GM12801 (cell line): ENCODE measurements around the gene PKIB.

Source experiments
- TF ChIP-seq, protein P1 (sequence below): IDR thresholded peaks from one replicate; pipeline ENCODE4 v1.5.1; 2011; ENCODE audit warnings: control low read depth; ENCODE audit not compliant: insufficient read length; ENCODE audit errors: extremely low read depth

PKIB gene

DNA sequence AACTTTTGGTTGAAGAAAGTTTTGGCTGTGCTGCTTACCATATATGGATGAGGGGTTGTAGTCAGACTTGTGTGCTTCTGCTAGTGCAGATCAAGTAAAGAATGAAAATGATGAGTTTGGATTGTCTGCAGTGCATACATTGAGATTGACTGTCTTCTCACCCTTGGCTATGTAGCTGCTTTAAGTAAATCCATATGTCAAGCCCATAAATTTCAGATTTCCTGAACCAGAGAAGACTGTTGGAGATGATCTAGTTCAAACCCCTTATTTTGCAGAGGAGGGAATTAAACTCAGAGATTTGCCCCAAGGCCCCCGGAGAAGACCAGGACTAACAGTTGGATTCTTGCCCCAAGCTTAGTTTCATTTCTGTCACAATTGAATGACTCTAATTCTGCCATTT is 67.2 kb downstream of the PKIB start:
- TF ChIP-seq, protein P1, sequence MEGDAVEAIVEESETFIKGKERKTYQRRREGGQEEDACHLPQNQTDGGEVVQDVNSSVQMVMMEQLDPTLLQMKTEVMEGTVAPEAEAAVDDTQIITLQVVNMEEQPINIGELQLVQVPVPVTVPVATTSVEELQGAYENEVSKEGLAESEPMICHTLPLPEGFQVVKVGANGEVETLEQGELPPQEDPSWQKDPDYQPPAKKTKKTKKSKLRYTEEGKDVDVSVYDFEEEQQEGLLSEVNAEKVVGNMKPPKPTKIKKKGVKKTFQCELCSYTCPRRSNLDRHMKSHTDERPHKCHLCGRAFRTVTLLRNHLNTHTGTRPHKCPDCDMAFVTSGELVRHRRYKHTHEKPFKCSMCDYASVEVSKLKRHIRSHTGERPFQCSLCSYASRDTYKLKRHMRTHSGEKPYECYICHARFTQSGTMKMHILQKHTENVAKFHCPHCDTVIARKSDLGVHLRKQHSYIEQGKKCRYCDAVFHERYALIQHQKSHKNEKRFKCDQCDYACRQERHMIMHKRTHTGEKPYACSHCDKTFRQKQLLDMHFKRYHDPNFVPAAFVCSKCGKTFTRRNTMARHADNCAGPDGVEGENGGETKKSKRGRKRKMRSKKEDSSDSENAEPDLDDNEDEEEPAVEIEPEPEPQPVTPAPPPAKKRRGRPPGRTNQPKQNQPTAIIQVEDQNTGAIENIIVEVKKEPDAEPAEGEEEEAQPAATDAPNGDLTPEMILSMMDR, result no peak

DNA sequence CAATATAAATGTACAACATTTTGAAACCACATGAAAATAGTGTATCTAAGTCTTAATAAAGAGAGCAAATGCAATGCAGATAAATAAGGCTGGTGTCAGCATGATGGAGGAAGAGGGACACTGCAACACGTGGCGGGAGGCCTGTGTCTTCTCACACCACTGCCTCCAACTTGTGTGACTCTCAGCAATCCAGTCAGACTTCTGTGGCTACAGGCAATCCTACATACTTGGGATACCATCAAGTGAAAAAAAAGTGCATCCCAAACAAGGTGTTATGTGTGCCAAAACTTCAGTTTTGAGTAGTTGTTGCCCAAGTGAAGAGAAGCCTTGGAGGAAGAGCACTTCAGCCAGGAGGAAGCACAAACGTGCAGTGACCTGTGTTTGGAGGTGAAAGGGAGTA is 68.6 kb downstream of the PKIB start:
- TF ChIP-seq, protein P1, result no peak

DNA sequence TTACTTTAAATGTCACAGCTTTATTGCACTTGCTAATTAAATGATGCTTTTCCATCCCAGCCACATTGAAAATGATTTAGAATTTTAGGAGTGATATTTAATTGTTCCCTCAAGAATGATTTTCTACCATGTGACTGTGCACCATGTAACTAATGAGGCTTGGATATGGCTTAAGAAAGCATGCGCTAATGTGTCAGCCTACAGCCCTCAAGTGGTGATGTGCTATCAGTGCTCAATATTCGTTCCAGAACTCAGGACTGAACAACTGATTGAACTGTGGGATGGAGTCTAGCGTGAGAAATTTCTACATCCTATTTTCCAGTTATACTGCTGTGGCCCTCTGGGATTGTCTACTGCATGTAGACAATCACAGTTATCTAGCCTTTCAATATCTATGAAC is 71.5 kb downstream of the PKIB start:
- TF ChIP-seq, protein P1, result no peak

DNA sequence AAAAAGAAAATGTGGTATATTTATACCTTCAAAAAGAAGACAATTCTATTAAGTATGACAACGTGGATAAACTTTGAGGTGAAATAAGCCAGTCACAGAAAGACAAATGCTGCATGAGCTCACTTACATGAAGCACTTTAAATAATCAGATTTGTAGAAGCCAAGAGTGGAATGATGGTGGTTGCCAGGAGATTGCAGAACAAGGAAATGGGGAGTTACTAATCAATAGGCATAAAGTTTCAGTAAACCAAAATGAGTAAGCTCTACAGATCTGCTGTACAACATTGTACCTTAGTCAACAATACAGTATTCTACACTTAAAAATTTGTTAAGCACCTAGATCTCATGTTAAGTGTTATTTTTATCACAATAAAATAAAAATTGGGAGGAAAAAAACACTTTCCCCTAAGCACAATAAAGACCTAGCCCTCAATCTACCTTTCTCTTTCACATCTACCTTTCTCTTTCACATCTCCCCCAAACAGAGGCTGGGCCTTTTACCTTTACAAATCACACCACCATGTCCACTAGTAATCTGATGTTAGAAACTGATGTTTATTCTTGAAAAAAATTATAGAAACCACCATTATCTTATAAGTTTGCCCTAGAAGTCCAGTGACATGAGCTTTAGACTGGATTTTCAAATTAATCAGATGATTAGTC is 73.9 kb downstream of the PKIB start:
- TF ChIP-seq, protein P1, result no peak

DNA sequence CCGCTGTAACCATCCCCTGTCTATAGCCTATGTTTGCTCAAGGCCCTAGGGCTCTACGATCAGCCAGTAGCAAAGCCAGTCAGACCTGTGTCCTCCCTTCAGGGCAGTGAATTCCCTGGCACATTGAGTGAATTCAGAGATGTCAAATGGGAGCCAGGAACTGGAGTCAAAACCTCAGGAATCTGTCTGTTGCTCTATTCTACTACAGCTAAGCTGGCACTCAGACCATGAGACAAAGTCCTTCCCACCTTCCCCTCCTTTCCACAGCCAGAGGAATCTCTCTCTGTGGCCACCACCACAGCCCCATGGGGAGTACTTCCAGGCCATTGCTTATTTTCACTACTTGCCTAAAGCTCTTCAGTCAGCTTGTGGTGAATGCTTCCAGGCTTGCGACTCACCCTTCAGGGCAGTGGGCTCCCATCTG is 82.0 kb downstream of the PKIB start:
- TF ChIP-seq, protein P1, result no peak

DNA sequence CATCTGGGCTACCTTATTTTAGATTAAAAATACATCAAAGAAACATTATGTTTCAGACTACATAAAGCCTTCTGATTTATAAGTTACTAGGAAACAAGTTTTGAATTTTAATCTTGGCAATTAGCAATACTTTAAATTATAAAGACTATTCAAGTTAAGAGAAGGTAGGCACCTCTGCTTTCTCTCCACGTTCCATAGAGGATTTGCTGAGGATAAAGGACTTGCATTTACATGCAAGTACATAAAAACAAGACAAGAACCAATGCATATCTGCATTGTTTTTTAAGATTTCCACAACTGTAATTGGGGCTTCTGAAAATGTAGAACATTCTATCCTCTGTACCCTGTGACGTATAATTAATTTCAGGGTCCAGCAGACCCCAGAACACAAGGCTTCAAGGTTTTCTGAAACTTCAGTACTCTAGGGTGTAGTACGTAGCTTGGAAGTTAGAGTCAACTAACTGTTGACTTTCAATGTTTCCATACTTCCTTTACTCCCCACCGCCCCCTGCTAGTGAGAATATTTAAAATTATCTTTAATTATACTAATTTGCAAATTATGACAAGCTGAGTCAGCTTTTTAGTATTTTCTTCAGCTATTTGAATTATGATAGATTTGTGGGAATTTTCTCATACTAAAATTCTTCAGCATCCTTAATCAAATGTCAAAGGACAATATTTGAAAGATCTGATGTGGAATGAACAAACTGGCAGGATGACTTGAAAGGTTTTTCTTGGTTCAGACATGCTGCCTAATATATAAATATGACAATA is 82.8 kb downstream of the PKIB start:
- TF ChIP-seq, protein P1, result no peak

DNA sequence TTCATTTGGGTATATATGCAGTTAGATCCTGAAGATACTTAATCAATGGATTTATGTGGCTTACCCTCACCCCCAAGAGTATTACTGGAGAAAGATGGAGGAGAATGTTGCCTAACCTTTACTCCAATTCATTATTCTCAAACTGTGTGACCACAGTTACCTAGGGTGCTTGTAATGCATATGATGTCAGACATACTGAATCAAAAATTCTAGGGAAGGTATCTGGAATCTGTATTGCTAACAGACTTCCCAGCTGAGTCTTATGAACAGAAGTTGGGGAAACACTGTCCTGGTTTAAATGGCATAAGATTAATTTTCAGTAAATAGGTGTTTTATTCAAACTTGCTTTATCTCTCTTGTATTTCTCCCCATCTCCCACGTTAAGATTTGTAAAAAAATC is 83.9 kb downstream of the PKIB start:
- TF ChIP-seq, protein P1, result no peak
